HG03442 (cell line): ENCODE results near the gene CERT1.

Source experiments
- ATAC-seq: cut with Tn5 transposase; IDR thresholded peaks from one replicate; pipeline ENCODE4 v1.9.1; 2021; ENCODE audit warnings: mild to moderate bottlenecking, moderate library complexity; ENCODE audit not compliant: unreplicated experiment

The CERT1 gene

GRCh38 chr5:75482482-75482881, 28.9 kb downstream of the CERT1 start:
- no peak for ATAC-seq

- no peak for ATAC-seq
These were observed 30.4 kb downstream of the CERT1 start for GRCh38 chr5:75481024-75481423.

DNA sequence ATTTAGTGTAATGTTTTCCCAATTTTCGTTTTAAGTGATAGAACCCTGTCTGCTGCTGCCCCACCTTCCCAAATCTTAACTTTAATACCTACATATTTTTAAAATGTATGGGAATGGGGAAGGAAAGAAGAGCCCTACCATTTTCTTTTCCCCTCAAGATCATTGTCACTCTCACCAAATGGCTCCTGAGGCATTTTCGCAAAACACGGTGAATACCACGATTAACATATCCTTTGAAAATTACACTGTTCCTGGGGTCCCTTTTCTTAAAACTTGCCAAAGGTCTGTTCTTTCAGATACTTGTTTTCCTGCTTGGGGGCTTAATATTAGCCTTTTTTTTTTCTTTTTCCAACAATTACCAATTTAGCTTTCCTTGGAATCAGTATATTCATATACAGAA, 36.1 kb downstream of the CERT1 start:
- no peak for ATAC-seq

- no peak for ATAC-seq
These were observed 38.0 kb downstream of the CERT1 start for GRCh38 chr5:75473463-75473862.

DNA sequence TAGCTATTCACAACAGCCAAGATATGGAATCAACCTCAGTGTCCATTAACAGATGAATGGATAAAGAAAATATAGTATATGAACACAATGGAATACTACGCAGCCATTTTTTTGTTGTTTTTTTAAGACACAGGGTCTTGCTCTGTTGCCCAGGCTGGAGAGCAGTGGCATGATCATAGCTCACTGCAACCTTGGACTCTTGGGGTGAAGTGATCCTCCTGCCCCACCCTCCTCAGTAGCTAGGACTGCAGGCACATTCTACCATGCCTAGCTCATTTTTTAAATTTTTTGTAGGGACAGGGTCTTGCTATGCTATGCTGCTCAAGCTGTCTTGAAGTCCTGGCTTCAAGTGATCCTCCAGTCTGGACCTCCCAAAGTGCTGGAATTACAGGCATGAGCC, 38.5 kb downstream of the CERT1 start:
- ATAC-seq, result no peak

GRCh38 chr5:75471193-75471592, 40.2 kb downstream of the CERT1 start:
- ATAC-seq, result no peak

- ATAC-seq, result no peak
These were observed 42.4 kb downstream of the CERT1 start for GRCh38 chr5:75469017-75469416.

- no peak for ATAC-seq
These were observed 42.8 kb downstream of the CERT1 start for GRCh38 chr5:75468593-75468992.

DNA sequence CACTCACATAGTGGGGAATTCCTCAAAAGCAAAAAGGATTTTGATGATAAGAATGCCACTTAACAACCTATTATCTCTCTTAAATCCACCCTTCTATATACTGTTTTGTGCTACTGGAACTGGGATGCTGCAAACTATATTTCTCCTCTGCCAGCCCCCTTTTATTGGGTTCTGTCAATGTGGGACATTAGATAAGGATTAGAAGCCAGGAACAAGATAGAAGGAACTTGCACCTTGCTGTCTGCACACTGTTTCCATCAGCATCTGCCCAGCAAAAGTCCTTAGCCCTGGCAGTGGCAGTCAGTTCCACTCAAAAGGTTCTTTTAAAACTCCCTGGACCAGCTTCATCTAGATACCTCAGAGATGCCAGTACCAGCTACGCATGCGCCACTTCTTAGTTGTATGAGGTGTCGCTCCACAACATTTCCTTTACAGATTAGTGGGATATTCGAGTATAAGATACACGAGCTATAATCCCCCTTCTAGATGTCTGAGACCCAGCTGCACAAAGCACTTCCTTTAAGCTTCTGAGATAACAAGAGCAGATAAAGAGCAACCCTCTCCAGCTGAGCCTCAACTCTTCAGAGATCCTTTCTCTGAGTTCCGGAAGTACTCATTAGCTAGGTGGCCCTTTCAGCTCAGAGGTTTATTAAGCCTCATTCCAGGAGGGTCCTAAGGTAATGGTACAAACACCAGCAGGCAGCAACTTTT, 45.3 kb downstream of the CERT1 start:
- ATAC-seq, result no peak

DNA sequence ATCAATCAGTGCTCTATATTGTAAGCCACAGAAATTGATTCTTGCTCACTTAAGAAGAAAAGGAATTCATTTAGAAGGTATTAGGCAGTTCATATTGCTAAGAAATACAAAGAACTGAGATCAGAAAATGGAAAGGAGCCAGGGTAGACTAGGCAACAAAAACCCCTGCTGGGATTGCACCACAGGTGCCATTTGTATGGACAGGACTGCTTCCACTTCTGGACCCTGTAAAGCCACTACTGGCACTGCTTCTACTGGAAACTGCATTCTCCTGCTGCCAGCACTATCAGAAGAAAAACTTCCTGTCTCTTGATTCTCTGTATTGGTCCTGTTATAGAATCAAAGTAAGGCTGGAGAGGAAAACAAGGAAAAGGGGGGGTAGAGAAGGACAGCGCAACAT, 45.9 kb downstream of the CERT1 start:
- ATAC-seq, result no peak

- ATAC-seq, result no peak
These were observed 47.7 kb downstream of the CERT1 start for GRCh38 chr5:75463726-75464125.

DNA sequence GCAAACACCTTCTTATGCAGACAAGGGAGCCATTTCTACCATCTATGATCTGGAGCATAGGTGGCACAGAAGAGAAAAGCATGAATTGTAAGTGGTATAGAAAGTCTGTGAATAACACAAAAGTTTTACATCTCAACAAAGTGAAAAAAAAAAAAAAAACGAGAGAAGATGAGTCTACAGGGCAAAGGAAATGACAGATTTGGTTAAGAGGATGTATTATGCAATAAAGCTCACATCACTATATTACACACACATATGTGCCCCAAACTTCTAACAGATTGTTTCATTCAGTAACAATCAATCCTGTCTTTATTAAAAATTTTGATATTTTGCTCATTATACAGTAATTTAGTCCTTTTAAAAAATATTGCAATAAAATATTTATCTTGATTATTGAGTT, 49.8 kb downstream of the CERT1 start:
- ATAC-seq, result no peak

DNA sequence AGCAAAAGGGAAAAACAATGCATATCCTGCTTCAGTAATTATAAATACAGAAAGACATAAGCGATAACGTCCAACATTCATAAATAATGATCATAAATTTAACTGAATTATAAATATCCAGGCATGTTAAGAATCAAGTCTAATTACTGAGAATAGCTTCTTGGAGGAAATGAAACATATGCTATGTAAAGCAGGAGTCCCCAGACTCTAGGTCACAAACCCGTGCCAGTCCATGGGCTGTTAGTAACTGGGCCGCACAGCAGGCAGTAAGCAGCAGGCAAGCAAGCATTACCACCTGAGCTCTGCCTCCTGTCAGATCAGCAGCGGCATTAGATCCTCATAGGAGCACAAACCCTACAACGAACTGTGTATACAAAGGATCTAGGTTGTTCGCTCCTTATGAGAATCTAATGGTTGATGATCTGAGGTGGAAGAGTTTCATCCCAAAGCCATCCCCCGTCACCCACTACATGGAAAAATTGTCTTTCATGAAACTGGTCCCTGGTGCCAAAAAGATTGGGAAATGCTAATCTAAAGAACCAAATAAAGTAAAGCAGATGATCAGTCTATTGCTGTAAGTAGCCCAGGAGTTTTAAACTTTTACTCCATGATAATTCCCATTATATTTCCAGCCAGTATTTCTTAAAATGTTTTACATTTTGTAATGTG, 50.4 kb downstream of the CERT1 start:
- ATAC-seq, result peak; percentile 75

- no peak for ATAC-seq
These were observed 50.9 kb downstream of the CERT1 start for GRCh38 chr5:75460532-75460931.

DNA sequence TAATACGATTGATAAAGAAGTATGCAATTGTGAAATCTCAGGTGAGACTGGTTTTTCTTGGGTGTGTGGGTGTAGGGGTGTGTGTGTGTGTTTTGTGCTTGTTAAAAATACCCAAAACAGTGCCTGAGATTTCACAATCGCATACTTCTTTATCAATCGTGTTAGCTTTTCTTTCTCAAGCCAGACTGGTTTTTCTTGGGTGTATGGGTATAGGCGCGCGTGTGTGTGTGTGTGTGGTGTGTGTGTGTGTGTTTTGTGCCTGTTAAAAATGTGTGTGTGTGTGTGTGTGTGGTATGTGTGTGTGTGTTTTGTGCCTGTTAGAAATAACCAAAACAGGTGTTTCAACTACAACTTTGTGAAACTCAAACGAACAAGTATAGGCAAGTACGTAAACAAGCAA, 53.7 kb downstream of the CERT1 start:
- no peak for ATAC-seq

DNA sequence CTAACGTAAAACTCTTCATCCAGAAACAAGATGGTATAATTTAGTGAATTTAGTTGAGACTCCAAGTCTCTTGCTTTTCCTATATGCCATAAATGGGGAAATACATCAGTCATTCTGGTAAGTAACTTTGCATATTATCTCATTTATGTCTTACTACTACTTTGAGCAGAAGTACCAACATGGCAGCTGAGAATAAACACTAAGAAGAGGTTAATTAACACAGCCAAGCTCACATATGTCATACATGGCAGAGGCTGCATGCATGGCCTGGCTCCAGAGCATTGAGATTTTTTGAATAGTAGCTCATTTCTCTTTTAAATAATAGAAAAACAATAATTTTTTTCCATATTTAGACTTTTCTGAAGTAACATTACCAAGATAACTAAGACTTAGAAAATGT, 54.3 kb downstream of the CERT1 start:
- ATAC-seq, result no peak

GRCh38 chr5:75450069-75450468, 61.4 kb downstream of the CERT1 start:
- ATAC-seq, result no peak

- no peak for ATAC-seq
These were observed 65.4 kb downstream of the CERT1 start for GRCh38 chr5:75446068-75446467.

GRCh38 chr5:75441560-75441959, 69.9 kb downstream of the CERT1 start:
- ATAC-seq, result no peak

GRCh38 chr5:75439276-75439675, 72.2 kb downstream of the CERT1 start:
- no peak for ATAC-seq

DNA sequence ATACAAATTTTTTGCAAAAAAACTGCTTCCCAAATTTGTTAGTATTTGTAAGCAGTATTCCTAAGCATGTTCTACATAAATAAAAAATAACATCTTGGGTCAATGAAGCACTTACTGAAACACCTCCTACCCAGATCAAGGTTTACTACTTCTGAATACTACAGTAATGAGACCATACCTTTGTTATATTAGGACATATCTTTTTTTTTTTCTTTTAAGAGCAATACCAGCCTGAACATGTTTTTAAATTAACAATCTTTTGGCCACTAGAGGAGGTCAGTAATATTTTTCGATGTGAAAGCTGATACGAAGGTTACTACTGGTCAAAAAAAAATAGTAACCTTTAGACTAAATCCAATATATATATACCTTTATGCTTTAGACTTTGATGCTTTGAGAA, 72.7 kb downstream of the CERT1 start:
- ATAC-seq, result no peak

- no peak for ATAC-seq
These were observed 76.3 kb downstream of the CERT1 start for GRCh38 chr5:75435096-75435495.
